Small intestine (tissue), 7 donors: Measurements from ENCODE around the gene RNASE11. TPM values are rescaled to one million over a fixed set of nuclear protein-coding genes. Genes with fewer than 3 reads are reported as not detected.
"Not testable (repeated sequence)": the region's sequence is repeated elsewhere in the genome, so short reads cannot be mapped to it uniquely, and the experiment has no call there.

Source experiments
- DNase-seq, 2 donors: peaks; one replicate each; pipeline versions ENCODE4 v3.0.0 to v3.0.0-alpha.2; 2013
- FAIRE-seq: peaks from 2 replicates; lab custom pipeline; 2012; peaks lifted over from hg19 to GRCh38; lab: Jason Lieb, UNC
- H3K27ac ChIP-seq, 3 donors: one replicate each; pipeline ENCODE4 v1.5.1; 2013; ENCODE audit warnings: low read length in 2 of 3, mild to moderate bottlenecking in 2 of 3, control low read depth in 1 of 3, inconsistent platforms in 1 of 3, low read depth in 1 of 3, moderate library complexity in 1 of 3
- H3K27me3 ChIP-seq, 3 donors: one replicate each; pipeline ENCODE4 v1.6.1; 2013; ENCODE audit warnings: low read length in 3 of 3, inconsistent platforms in 1 of 3; ENCODE audit not compliant: control insufficient read depth in 3 of 3, insufficient read depth in 3 of 3
- H3K36me3 ChIP-seq, 3 donors: one replicate each; pipeline ENCODE4 v1.6.1; 2013; ENCODE audit warnings: low read length in 3 of 3, inconsistent platforms in 1 of 3, low read depth in 1 of 3, mild to moderate bottlenecking in 1 of 3, moderate library complexity in 1 of 3; ENCODE audit not compliant: control insufficient read depth in 3 of 3, insufficient read depth in 2 of 3
- H3K4me1 ChIP-seq, 3 donors: one replicate each; pipeline ENCODE4 v1.6.1; 2013; ENCODE audit warnings: low read length in 2 of 3, inconsistent platforms in 1 of 3, low read depth in 1 of 3, mild to moderate bottlenecking in 1 of 3, moderate library complexity in 1 of 3; ENCODE audit not compliant: control insufficient read depth in 3 of 3, insufficient read depth in 2 of 3
- H3K4me3 ChIP-seq, 3 donors: one replicate each; pipeline ENCODE4 v1.5.1; 2013; ENCODE audit warnings: low read length in 3 of 3, control low read depth in 1 of 3, inconsistent platforms in 1 of 3, low read depth in 1 of 3, mild to moderate bottlenecking in 1 of 3, moderate library complexity in 1 of 3
- H3K9me3 ChIP-seq, 2 donors: one replicate each; pipeline ENCODE4 v1.6.1; 2013; ENCODE audit warnings: low read depth in 1 of 2, low read length in 1 of 2; ENCODE audit not compliant: control insufficient read depth in 2 of 2, insufficient read depth in 1 of 2
- WGBS, 3 donors: extraction: QIAGEN DNeasy Blood & Tissue Kit; methylation state at CpG; one replicate each; pipeline ENCODE4 v1.1.7; 2013; 5-methylcytosine and 5-hydroxymethylcytosine counted together
- polyA plus RNA-seq, 4 donors: library from polyadenylated mRNA; stranded (reverse) in 3 of 4; unstranded in 1 of 4; fragments of 200-250 nt in 3 of 4; fragments of 120-200 nt in 1 of 4; gene quantifications; one replicate each; pipeline versions ENCODE4 v1.2.1 to v1.2.3, GENCODE V29; 2013
- donor health status: healthy with polysubstance abuse.
- donor health status: control.
- donor health status: control.
- donor health status: Bipolar disorder and iron deficiency.
- donor health status: healthy.

Gene RNASE11
- polyA plus RNA-seq, 4 donors = not detected

DNA sequence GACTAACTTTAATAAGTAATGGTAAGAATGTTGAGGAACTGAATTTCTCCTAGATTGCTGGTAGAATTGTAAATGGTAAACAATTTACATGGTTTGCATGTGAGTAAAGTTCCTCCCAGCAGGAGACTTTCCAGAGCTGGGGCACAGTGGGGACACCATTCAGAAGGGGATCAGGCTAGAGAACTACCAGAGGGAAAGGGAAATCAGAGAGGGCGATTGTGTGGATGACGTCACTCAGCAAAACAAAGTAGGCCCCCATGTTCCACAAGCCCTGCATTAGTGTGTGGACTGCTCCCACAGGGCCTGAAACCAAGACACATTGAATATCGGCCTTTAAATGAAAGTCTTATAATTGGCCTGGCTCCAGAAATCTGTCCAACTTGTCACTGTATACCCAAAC lies 9.5 kb downstream of the RNASE11 start:
- no peaks in the 10 kb centered on the region for H3K4me1 ChIP-seq
- DNase-seq (no peak), FAIRE-seq (no peak)
- no peak overlapping the region for H3K4me3 ChIP-seq
- no peaks in the 10 kb centered on the region for H3K9me3 ChIP-seq
- H3K27me3 ChIP-seq = peaks cover 0 to 2% (median 0%) of the 10 kb centered on the region in 3 donors
- H3K36me3 ChIP-seq = no peaks in the 10 kb centered on the region
- 60 to 94% (median 90%) methylated on average over 3 of the region's 3 CpGs for WGBS, 3 donors
- H3K27ac ChIP-seq = no peak overlapping the region

- H3K4me3 ChIP-seq, H3K27ac ChIP-seq, H3K4me1 ChIP-seq, FAIRE-seq, H3K27me3 ChIP-seq, H3K36me3 ChIP-seq, DNase-seq: not testable (repeated sequence)
- peaks cover 0 to 13% of the 10 kb centered on the region in 2 donors for H3K9me3 ChIP-seq
- WGBS, 3 donors = 59 to 71% (median 66%) methylated on average over 4 of the region's 4 CpGs
Observed at GRCh38 chr14:20572382-20572990, 15.3 kb downstream of the RNASE11 start.

DNA sequence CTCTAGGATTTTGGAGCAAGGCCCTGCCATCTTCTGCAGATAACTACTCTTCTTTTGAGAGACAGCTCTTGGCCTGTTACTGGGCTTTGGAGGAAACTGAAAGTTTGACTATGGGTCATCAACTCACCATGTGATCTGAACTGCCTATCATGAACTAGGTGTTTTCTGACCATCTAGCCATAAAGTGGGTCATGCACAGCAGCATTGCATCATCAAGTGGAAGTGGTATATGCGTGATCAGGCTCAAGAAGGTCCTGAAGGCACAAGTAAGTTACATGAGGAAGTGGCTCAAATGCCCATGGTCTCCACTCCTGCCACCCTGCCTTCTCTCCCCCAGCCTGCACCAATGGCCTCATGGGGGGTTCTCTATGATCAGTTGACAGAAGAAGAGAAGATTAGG lies 17.1 kb downstream of the RNASE11 start:
- H3K36me3 ChIP-seq, H3K4me1 ChIP-seq, H3K27me3 ChIP-seq, H3K27ac ChIP-seq, FAIRE-seq, H3K4me3 ChIP-seq: not testable (repeated sequence)
- 63 to 71% (median 69%) methylated on average over 1 of the region's 1 CpG for WGBS, 3 donors
- peak in 1 of 2 donors; percentile 29 for DNase-seq
- peaks cover 0 to 13% of the 10 kb centered on the region in 2 donors for H3K9me3 ChIP-seq

- not testable (repeated sequence) for H3K27me3 ChIP-seq, H3K36me3 ChIP-seq, FAIRE-seq, H3K4me1 ChIP-seq, DNase-seq, H3K27ac ChIP-seq, H3K4me3 ChIP-seq
- 84 to 91% (median 86%) methylated on average over 2 of the region's 2 CpGs for WGBS, 3 donors
- H3K9me3 ChIP-seq = peaks cover 0 to 13% of the 10 kb centered on the region in 2 donors
Observed at GRCh38 chr14:20569865-20570264, 17.9 kb downstream of the RNASE11 start.

DNA sequence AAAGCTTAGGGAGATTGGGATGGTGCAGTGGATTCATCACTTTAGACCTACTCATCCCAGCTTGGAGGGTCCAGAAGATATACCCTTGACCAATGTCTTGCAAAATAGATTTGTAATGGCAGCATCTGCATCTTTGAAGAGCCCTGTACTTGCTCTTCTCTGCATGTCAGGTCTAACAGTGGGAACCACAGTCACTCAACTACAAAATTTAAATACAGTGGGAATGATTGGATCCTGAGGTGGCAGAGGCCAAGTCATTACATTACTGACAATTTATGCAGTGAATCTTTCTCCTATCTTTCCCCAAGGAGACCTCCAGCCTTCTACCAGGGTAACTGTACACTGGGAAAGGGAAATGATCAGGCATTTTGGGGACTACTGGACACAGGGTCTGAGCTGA lies 18.7 kb downstream of the RNASE11 start:
- no peak overlapping the region for H3K4me3 ChIP-seq
- H3K27ac ChIP-seq = no peak overlapping the region
- peaks cover 0 to 3% (median 0%) of the 10 kb centered on the region in 3 donors for H3K27me3 ChIP-seq
- FAIRE-seq = no peak
- no peak for DNase-seq
- H3K4me1 ChIP-seq = no peaks in the 10 kb centered on the region
- H3K36me3 ChIP-seq = no peaks in the 10 kb centered on the region
- peaks cover 0 to 13% of the 10 kb centered on the region in 2 donors for H3K9me3 ChIP-seq

GRCh38 chr14:20568393-20568792 lies 19.4 kb downstream of the RNASE11 start:
- WGBS, 3 donors = 86 to 88% (median 88%) methylated on average over 3 of the region's 3 CpGs
- no peak overlapping the region for H3K27ac ChIP-seq
- H3K27me3 ChIP-seq = peaks cover 0 to 3% (median 0%) of the 10 kb centered on the region in 3 donors
- no peaks in the 10 kb centered on the region for H3K36me3 ChIP-seq
- H3K9me3 ChIP-seq = peaks cover 0 to 13% of the 10 kb centered on the region in 2 donors
- no peaks in the 10 kb centered on the region for H3K4me1 ChIP-seq
- H3K4me3 ChIP-seq = no peak overlapping the region
- FAIRE-seq (no peak), DNase-seq (no peak)

GRCh38 chr14:20567199-20567598 lies 20.6 kb downstream of the RNASE11 start:
- 88 to 100% (median 89%) methylated on average over 1 of the region's 1 CpG for WGBS, 3 donors
- H3K4me1 ChIP-seq, H3K4me3 ChIP-seq, DNase-seq, H3K27me3 ChIP-seq, FAIRE-seq, H3K36me3 ChIP-seq, H3K27ac ChIP-seq: not testable (repeated sequence)
- H3K9me3 ChIP-seq = peaks cover 0 to 13% of the 10 kb centered on the region in 2 donors

GRCh38 chr14:20564501-20564997 lies 23.3 kb downstream of the RNASE11 start:
- peaks cover 0 to 3% (median 0%) of the 10 kb centered on the region in 3 donors for H3K27me3 ChIP-seq
- DNase-seq (no peak), FAIRE-seq (no peak)
- H3K4me3 ChIP-seq = no peak overlapping the region
- H3K4me1 ChIP-seq = no peaks in the 10 kb centered on the region
- 87 to 95% (median 89%) methylated on average over 2 of the region's 2 CpGs for WGBS, 3 donors
- no peak overlapping the region for H3K27ac ChIP-seq
- no peaks in the 10 kb centered on the region for H3K36me3 ChIP-seq
- peaks cover 0 to 13% of the 10 kb centered on the region in 2 donors for H3K9me3 ChIP-seq
